Mesendoderm (in vitro differentiated cells): ENCODE results near the gene EIF4E1B.

ENCODE experiments used
- DNase-seq: peaks from one replicate; pipeline ENCODE4 v3.0.0; 2013
- H2AK5ac ChIP-seq: 2 replicates; pipeline ENCODE4 v1.6.1; 2013; ENCODE audit warnings: low read length, inconsistent platforms
- H2BK120ac ChIP-seq: 2 replicates; pipeline ENCODE4 v1.6.1; 2013; ENCODE audit warnings: low read depth, mild to moderate bottlenecking, low read length, moderate library complexity, mixed read lengths
- H2BK15ac ChIP-seq: replicated peaks from 2 replicates; pipeline ENCODE4 v1.6.1; 2013; ENCODE audit warnings: low read depth, mild to moderate bottlenecking, moderate library complexity
- H2BK5ac ChIP-seq: 2 replicates; pipeline ENCODE4 v1.6.1; 2013; ENCODE audit warnings: low read length, inconsistent platforms
- H3K18ac ChIP-seq: 2 replicates; pipeline ENCODE4 v1.6.1; 2013; ENCODE audit warnings: mild to moderate bottlenecking, low read length, mixed read lengths
- H3K23ac ChIP-seq: one replicate; pipeline ENCODE4 v1.6.1; 2013; ENCODE audit warnings: low read length
- H3K27ac ChIP-seq: 2 replicates; pipeline ENCODE4 v1.5.1; 2013; ENCODE audit warnings: low read depth, mild to moderate bottlenecking, inconsistent platforms, low read length, moderate library complexity
- H3K27me3 ChIP-seq: 2 replicates; pipeline ENCODE4 v1.6.1; 2013; ENCODE audit warnings: low read length, control low read depth, mild to moderate bottlenecking, inconsistent platforms; ENCODE audit not compliant: insufficient read depth, poor library complexity
- H3K36me3 ChIP-seq: 2 replicates; pipeline ENCODE4 v1.6.1; 2013; ENCODE audit warnings: low read length, inconsistent platforms; ENCODE audit not compliant: control insufficient read depth, insufficient read depth
- H3K4ac ChIP-seq: one replicate; pipeline ENCODE4 v1.6.1; 2013; ENCODE audit warnings: low read depth, mild to moderate bottlenecking, low read length, moderate library complexity
- H3K4me1 ChIP-seq: 2 replicates; pipeline ENCODE4 v1.6.1; 2013; ENCODE audit warnings: low read depth, low read length, inconsistent platforms; ENCODE audit not compliant: control insufficient read depth
- H3K4me2 ChIP-seq: 2 replicates; pipeline ENCODE4 v1.6.1; 2013; ENCODE audit warnings: low read length
- H3K4me3 ChIP-seq: 2 replicates; pipeline ENCODE4 v1.5.1; 2013; ENCODE audit warnings: mild to moderate bottlenecking, low read length
- H3K56ac ChIP-seq: one replicate; pipeline ENCODE4 v1.6.1; 2013; ENCODE audit warnings: low read length
- H3K79me1 ChIP-seq: 2 replicates; pipeline ENCODE4 v1.6.1; 2013; ENCODE audit warnings: low read length, inconsistent platforms
- H3K79me2 ChIP-seq: 2 replicates; pipeline ENCODE4 v1.6.1; 2013; ENCODE audit warnings: mild to moderate bottlenecking, low read length; ENCODE audit not compliant: control insufficient read depth, insufficient read depth
- H3K9ac ChIP-seq: 2 replicates; pipeline ENCODE4 v1.6.1; 2013; ENCODE audit warnings: low read length, inconsistent platforms
- H4K5ac ChIP-seq: one replicate; pipeline ENCODE4 v1.6.1; 2013; ENCODE audit warnings: low read length
- H4K8ac ChIP-seq: one replicate; pipeline ENCODE4 v1.6.1; 2013; ENCODE audit warnings: low read depth, mild to moderate bottlenecking, control low read depth, low read length, moderate library complexity
- WGBS: extraction: QIAGEN DNeasy Blood & Tissue Kit; methylation state at CpG from one replicate; pipeline ENCODE4 v1.1.7; 2013; ENCODE audit warnings: low lambda C conversion rate, missing lambda C conversion rate; ENCODE audit not compliant: insufficient coverage; ENCODE audit errors: extremely low coverage; 5-methylcytosine and 5-hydroxymethylcytosine counted together

EIF4E1B gene

DNA sequence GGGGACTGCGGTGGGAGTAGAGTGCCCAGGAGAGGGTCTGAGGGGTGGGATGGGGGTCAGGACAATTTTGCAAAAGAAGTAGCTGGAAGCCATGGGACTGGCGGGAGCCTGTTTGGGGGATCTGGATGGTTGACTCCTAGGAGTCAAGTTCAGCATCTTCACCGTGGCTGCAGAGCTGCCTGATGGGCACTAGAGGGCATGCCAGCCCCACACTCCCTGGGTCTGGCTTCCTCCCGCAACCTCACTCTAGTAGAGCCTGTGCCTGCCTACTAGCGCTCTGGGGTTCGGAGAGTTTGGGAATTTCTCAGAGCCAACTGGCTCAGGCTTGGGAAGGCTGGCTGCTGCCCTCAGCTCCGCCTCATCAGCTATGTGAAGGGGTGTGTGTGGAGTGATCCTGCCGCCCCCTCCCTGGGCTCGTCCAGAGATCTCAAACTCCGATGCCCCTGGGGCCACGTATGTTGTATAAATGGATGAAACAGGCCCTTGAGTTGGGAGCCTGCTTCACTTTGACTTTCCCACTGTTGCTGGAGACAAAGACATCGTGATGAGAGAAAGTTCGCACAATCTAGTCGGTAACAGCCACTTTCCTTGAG lies 27.6 kb downstream of the EIF4E1B start:
- Histone ChIP-seq H3K79me1 (no peaks in the 10 kb centered on the region), H2BK120ac (no peak overlapping the region), H3K27ac (no peak overlapping the region), H2AK5ac (no peak overlapping the region), H3K4me2 (no peak overlapping the region), H3K9ac (no peak overlapping the region), H2BK15ac (no peak overlapping the region), H2BK5ac (no peak overlapping the region), H3K79me2 (no peaks in the 10 kb centered on the region), H3K36me3 (no peaks in the 10 kb centered on the region), H3K4me1 (no peaks in the 10 kb centered on the region), H3K27me3 (no peaks in the 10 kb centered on the region), H3K4ac (no peak overlapping the region), H3K18ac (no peak overlapping the region), H3K56ac (no peak overlapping the region), H4K8ac (no peak overlapping the region), H4K5ac (no peak overlapping the region), H3K4me3 (no peak overlapping the region), H3K23ac (no peak overlapping the region)
- peak; percentile 88 for DNase-seq
- no CpG with 5 or more reads among the region's 14 CpGs for WGBS

DNA sequence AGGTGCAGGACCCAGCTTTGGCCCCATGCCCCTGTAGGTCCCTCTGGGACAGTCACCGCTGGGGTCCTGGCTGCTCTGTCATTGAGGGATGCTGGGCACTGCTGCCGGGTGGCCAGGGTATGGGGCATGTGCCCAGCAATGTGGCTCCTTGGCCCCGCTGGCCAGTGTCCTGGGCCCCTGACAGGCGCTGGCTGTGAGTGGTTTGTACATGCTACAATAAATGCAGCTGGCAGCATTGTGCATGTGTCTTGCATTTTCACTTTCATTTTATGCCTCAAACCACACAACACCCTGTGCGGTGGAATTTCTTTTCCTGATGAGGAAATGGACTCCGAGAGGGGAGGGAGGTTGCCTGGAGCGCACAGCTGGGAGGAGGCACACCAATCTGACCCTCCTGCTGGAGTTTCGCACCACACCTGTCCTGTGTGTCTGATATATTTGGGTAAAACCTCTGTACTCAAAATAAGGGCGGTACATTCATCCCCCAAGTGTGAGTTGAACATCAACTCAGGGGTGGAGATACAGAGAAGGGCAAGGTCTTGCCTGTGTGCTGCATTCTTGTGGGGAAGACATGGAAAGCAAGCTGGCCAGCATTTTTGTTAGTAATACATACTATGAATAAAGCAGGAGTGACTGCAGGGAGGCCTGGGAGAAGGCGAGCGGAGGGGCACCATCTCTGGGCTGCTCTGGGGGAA lies 28.5 kb downstream of the EIF4E1B start:
- Histone ChIP-seq H3K4me1 (no peaks in the 10 kb centered on the region), H2BK120ac (no peak overlapping the region), H3K36me3 (no peaks in the 10 kb centered on the region), H4K8ac (no peak overlapping the region), H3K79me1 (no peaks in the 10 kb centered on the region), H3K9ac (no peak overlapping the region), H2BK15ac (no peak overlapping the region), H3K27me3 (no peaks in the 10 kb centered on the region), H2BK5ac (no peak overlapping the region), H2AK5ac (no peak overlapping the region), H3K27ac (no peak overlapping the region), H3K4me3 (no peak overlapping the region), H3K56ac (no peak overlapping the region), H4K5ac (no peak overlapping the region), H3K79me2 (no peaks in the 10 kb centered on the region), H3K4ac (no peak overlapping the region), H3K18ac (no peak overlapping the region), H3K23ac (no peak overlapping the region), H3K4me2 (no peak overlapping the region)
- DNase-seq = no peak
- no CpG with 5 or more reads among the region's 11 CpGs for WGBS

GRCh38 chr5:176659512-176659839 lies 29.0 kb downstream of the EIF4E1B start:
- WGBS = no CpG with 5 or more reads among the region's 7 CpGs
- Histone ChIP-seq H3K4ac (no peak overlapping the region), H3K4me2 (no peak overlapping the region), H3K56ac (no peak overlapping the region), H4K5ac (no peak overlapping the region), H3K27ac (no peak overlapping the region), H3K18ac (no peak overlapping the region), H3K4me3 (no peak overlapping the region), H3K79me2 (no peaks in the 10 kb centered on the region), H3K23ac (no peak overlapping the region), H2BK5ac (no peak overlapping the region), H2AK5ac (no peak overlapping the region), H4K8ac (no peak overlapping the region), H3K9ac (no peak overlapping the region), H2BK15ac (no peak overlapping the region), H3K27me3 (no peaks in the 10 kb centered on the region), H3K4me1 (no peaks in the 10 kb centered on the region), H3K36me3 (no peaks in the 10 kb centered on the region), H2BK120ac (no peak overlapping the region), H3K79me1 (no peaks in the 10 kb centered on the region)
- no peak for DNase-seq

GRCh38 chr5:176659860-176660461 lies 29.5 kb downstream of the EIF4E1B start:
- no peaks in the 10 kb centered on the region for H3K27me3 ChIP-seq
- no peak overlapping the region for H2BK15ac ChIP-seq
- no peaks in the 10 kb centered on the region for H3K79me2 ChIP-seq
- H4K8ac ChIP-seq = no peak overlapping the region
- no peak overlapping the region for H3K9ac ChIP-seq
- H2BK5ac ChIP-seq = no peak overlapping the region
- H3K27ac ChIP-seq = no peak overlapping the region
- no peaks in the 10 kb centered on the region for H3K79me1 ChIP-seq
- no peak overlapping the region for H4K5ac ChIP-seq
- H3K4me1 ChIP-seq = no peaks in the 10 kb centered on the region
- no peak overlapping the region for H3K4me2 ChIP-seq
- H3K4ac ChIP-seq = no peak overlapping the region
- no peak overlapping the region for H3K23ac ChIP-seq
- H3K36me3 ChIP-seq = no peaks in the 10 kb centered on the region
- H2AK5ac ChIP-seq = no peak overlapping the region
- no peak overlapping the region for H3K4me3 ChIP-seq
- no CpG with 5 or more reads among the region's 4 CpGs for WGBS
- H3K56ac ChIP-seq = no peak overlapping the region
- no peak for DNase-seq
- no peak overlapping the region for H3K18ac ChIP-seq
- no peak overlapping the region for H2BK120ac ChIP-seq

DNA sequence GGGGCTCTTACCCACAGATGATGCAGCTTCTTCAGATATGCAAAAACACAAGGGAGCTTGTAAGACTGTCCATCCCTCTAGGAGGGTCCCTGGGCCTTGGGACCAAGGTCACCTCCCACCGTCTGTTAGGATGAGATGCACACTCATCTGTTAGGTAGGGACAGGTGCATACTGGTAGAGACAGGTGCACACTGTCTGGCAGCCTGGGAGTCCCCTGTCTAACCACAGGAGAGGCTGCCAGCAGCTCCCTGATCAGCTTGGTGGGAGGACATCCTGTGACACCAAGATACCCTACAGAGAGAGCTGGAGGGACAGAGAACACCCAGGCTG lies 30.0 kb downstream of the EIF4E1B start:
- Histone ChIP-seq H3K4ac (no peak overlapping the region), H3K56ac (no peak overlapping the region), H3K36me3 (no peaks in the 10 kb centered on the region), H3K18ac (no peak overlapping the region), H3K9ac (no peak overlapping the region), H3K27me3 (no peaks in the 10 kb centered on the region), H2BK120ac (no peak overlapping the region), H3K23ac (no peak overlapping the region), H3K27ac (no peak overlapping the region), H3K79me1 (no peaks in the 10 kb centered on the region), H2BK5ac (no peak overlapping the region), H4K5ac (no peak overlapping the region), H3K4me3 (no peak overlapping the region), H2BK15ac (no peak overlapping the region), H3K79me2 (no peaks in the 10 kb centered on the region), H2AK5ac (no peak overlapping the region), H3K4me1 (no peaks in the 10 kb centered on the region), H4K8ac (no peak overlapping the region), H3K4me2 (no peak overlapping the region)
- WGBS = no CpG with 5 or more reads among the region's 1 CpG
- DNase-seq = no peak
